HG02678 (cell line): ENCODE measurements around the gene MACROD2.
A peak's percentile ranks its signal among the peaks of the same experiment; 100 is the strongest.
"Not testable (repeated sequence)": the region's sequence is repeated elsewhere in the genome, so short reads cannot be mapped to it uniquely, and the experiment has no call there.

Source experiments
- ATAC-seq: cut with Tn5 transposase; IDR thresholded peaks from one replicate; pipeline ENCODE4 v1.9.1; 2021; ENCODE audit warnings: mild to moderate bottlenecking, moderate library complexity; ENCODE audit not compliant: unreplicated experiment

Gene MACROD2

GRCh38 chr20:15927893-15928650 is 1932.8 kb downstream of the MACROD2 start:
- no peak for ATAC-seq

DNA sequence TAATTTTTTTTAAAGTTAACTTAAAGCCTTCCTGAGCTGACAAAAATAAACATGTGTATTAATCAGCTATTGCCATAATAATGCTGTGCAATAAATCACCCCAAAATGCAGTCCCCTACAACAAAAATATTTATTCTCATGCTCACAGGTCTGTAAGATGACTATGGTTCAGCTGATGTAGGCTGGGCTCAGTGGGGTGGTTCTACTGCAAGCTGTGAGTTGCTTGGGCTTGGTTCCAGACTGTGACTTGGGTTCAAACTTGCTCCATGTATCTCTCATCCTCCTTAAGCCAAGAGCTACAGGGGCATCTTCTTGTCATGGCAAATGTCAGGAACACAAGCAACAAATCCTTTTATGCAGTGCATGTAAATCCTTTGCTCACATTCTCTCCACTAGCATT is 1933.6 kb downstream of the MACROD2 start:
- no peak for ATAC-seq

DNA sequence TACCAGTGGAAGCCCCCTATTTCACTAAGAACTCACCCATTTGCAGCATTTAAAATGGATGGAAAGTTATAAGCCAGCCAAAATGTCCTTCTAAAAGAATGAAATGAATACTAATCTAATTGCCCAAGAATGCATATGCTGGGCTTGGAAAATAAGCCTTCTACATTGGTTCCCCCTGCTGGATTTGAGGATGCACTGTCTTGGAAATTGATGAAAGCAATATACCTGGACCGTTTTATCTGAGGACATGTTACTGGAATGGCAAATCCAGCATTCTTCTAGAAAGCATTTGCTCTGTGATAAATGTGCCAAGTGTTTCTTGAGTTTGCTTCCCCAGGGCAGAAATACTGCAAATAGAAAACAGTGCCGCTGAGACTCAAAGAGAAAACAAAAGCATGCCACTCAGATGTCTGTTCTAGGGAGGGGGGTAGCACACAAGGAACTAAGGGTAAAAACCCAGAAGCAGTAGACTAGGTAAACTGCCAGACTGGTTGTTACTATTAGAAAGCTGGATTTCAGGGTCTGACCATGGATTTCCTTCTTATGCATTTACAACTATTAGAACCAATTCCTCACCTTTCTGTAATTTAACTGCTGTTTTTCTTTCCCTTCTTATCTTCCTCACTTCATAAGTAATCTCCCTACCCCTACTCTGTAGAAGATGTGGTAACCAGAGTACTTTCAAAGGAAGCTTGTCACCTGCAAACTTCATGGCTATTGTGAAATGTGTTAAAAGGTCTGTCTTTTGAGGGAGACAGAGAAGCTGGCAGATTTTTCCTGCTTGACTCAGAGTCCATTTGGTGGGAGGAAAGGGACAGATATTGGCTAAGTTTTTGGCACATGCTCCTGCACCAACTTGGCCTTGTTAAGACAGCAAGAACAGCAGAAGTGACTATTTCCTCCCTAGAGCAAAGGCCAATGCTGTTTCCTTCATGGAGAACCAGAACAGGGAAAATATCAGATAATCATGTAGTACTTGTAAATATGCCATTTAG is 1935.3 kb downstream of the MACROD2 start:
- ATAC-seq, result no peak

GRCh38 chr20:15931897-15932296 is 1936.6 kb downstream of the MACROD2 start:
- ATAC-seq, result no peak

DNA sequence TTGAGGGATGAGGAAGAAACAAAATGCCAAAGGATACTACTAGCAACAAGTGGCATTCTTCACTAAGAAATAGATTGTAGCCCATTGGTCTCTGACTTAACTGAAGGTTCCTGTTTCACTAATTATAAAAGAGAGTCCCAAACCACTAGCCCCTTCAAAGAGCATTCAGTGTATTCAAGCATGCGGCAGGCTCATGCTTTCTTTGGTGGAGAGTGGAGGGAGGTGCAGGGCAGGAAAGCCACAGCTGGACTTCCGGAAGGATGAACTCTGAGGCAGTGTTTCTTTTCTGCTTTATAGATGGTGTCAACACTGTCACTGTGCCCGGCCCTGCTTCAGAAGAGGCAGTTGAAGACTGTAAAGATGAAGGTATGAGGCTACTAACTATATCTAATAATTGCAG is 1941.9 kb downstream of the MACROD2 start:
- ATAC-seq, result peak; percentile 91

GRCh38 chr20:15938847-15939246 is 1943.5 kb downstream of the MACROD2 start:
- ATAC-seq, result no peak

DNA sequence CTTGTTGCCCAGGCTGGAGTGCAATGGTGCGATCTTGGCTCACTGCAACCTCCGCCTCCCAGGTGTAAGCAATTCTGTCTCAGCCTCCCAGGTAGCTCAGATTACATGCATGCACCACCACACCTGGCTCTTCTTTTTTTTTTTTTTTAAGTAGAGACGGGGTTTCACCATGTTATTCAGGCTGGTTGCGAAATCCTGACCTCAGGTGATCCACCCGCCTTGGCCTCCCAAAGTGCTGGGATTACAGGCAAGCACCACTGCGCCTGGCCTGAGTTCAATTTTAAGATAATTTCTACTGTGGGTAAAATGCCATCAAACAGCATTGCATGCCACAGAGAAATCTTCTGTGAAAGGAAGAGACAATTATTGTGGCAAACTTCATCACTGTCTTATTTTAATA is 1944.8 kb downstream of the MACROD2 start:
- ATAC-seq, result no peak

- ATAC-seq, result no peak
These were observed 1946.8 kb downstream of the MACROD2 start for GRCh38 chr20:15942130-15942529.

DNA sequence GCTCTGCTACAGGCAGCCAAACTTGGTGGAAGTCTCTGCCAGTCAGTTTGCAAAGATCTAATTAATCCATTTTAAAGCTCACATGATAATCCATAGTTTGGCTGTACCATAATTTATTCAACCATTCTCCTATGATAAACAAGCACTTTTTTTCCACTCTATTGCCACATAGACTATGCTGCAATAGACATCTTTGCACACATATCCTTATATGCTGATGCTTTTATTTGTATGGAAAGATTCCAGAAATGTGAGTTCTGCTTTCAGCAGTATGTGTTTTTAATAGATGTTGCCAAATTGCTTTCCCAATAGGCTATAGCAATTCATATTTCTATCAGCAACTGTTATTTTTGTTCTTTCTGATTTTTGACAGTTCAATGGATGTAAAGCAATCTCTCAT is 1950.0 kb downstream of the MACROD2 start:
- no peak for ATAC-seq

GRCh38 chr20:15949391-15949790 is 1954.1 kb downstream of the MACROD2 start:
- no peak for ATAC-seq

DNA sequence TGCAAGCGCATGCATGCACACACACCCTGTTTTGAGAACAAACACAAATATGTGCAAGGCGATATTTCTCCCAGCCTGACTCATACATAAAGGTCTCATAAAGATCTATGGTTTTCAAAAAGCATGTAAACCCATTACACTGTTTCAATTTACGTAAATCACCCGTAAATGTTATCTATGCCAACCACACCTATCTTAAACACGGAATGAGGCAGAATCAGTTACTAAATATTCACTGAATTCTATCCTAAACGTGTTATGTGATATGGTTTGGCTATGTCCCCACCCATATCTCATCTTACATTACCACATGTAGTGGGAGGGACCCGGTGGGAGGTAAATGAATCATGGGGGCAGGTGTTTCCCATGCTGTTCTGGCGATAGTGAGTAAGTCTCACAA is 1956.3 kb downstream of the MACROD2 start:
- ATAC-seq, result no peak

DNA sequence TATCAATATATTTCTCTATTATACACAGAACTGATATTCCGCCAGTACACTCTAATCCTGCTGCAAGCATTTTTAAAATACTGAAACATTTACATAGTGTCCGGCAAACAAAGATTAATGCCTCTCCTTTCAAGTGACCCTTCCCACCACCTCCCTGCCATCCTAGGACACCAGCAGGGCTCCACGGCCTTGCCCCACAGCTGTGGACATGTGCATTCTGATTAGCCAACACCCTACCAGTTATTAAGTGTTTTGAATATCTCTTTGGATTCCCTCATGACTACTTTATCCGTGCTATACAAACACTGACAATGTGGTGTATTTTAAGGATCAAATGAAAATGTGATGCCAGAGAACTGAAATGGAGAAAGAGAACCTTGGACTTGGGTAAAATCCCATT is 1962.8 kb downstream of the MACROD2 start:
- ATAC-seq, result no peak

- ATAC-seq, result no peak
These were observed 1969.8 kb downstream of the MACROD2 start for GRCh38 chr20:15965165-15965564.

DNA sequence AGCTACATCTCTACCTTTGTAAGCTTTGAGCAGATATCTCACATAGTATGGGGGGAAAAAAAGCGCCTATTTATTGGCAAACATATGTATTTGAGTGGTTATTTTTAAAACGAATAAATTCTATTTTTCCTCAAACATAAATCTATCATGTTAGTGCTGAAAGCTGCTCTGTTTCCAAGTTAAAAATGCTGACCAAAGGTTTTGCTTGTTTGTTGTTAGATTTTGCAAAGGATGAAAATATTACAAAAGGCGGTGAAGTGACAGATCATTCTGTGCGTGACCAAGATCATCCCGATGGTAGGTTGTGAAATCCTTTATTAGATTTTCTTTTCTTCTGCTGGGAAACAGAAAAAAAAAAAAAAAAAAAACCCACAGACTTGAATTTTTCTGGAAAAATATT is 1972.0 kb downstream of the MACROD2 start:
- no peak for ATAC-seq

- no peak for ATAC-seq
These were observed 1980.9 kb downstream of the MACROD2 start for GRCh38 chr20:15976047-15976736.

DNA sequence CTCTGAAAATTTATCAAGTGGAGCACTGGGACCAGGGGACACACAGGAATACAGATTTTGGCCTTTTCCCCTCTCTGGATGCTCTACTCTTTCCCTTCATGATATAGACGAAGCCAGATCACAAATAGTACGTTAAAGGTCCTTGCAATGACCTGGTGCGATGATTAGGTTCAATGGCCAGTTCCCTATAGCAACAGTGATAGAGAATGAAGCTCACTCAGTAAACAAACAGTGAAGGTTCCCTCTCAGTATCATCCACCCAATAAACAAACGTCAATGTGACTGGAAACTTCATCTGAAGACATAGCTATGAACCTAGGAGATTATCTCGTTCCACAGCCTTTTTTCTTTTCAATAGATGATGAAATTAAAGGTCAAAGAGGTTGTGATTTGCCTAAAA is 1981.7 kb downstream of the MACROD2 start:
- ATAC-seq, result no peak

DNA sequence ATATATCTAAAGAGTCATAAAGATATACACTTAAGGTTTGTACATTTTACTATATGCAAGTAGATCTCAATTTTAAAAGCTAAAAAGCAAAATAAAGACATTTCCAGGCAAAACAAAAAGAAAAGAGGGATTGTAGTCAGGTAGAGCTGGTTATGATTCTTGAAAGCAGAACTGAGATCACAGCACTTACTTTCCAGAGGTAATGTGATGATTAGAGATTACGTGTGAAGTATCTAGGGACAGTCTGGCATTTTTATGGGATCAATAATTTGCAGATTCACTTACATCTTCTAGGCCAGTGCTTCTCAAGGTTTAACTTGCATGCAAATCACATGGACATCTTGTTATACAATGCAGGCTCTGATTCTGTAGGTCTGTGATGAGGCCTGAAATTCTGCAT is 1982.4 kb downstream of the MACROD2 start:
- no peak for ATAC-seq

- not testable (repeated sequence) for ATAC-seq
These were observed 1990.4 kb downstream of the MACROD2 start for GRCh38 chr20:15985494-15986368.

- peak; percentile 88 for ATAC-seq
These were observed 1991.4 kb downstream of the MACROD2 start for GRCh38 chr20:15986690-15987089.

DNA sequence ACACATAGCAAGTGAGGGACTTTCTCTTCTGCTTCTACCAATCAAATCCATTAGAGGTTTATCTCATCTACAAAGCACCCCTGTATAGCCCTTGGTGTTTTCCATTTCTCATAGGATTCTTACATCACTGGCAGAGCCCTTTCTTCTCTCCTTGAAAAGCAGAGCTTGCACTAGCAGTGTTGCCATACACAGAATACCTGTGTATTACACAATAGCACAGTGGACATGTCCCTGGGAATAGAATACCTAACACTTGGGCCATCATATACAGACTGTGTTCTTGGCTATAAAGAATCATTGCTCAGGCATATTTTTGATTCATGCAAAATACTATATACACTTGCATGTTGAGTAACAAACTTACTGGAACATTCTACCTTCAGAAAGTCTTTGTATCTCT is 1996.0 kb downstream of the MACROD2 start:
- no peak for ATAC-seq
